ENCODE data around the gene MPRIP. TPM values are rescaled to one million over a fixed set of nuclear protein-coding genes. Genes with fewer than 3 reads are reported as not detected.
"Not testable (repeated sequence)": the region's sequence is repeated elsewhere in the genome, so short reads cannot be mapped to it uniquely, and the experiment has no call there.

The MPRIP gene, protein sequence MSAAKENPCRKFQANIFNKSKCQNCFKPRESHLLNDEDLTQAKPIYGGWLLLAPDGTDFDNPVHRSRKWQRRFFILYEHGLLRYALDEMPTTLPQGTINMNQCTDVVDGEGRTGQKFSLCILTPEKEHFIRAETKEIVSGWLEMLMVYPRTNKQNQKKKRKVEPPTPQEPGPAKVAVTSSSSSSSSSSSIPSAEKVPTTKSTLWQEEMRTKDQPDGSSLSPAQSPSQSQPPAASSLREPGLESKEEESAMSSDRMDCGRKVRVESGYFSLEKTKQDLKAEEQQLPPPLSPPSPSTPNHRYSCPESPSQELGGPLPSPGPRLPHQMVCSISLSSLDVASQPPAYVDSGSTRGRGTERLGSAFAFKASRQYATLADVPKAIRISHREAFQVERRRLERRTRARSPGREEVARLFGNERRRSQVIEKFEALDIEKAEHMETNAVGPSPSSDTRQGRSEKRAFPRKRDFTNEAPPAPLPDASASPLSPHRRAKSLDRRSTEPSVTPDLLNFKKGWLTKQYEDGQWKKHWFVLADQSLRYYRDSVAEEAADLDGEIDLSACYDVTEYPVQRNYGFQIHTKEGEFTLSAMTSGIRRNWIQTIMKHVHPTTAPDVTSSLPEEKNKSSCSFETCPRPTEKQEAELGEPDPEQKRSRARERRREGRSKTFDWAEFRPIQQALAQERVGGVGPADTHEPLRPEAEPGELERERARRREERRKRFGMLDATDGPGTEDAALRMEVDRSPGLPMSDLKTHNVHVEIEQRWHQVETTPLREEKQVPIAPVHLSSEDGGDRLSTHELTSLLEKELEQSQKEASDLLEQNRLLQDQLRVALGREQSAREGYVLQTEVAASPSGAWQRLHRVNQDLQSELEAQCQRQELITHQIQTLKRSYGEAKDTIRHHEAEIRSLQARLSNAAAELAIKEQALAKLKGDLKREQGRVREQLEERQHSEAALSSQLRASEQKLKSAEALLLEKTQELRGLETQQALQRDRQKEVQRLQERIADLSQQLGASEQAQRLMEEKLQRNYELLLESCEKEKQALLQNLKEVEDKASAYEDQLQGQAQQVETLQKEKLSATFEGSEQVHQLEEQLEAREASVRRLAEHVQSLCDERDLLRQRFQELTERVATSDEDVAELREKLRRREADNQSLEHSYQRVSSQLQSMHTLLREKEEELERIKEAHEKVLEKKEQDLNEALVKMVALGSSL (N-terminal part only)
- 66.7 and 103 TPM in 2 replicates for total RNA-seq

- DNase-seq (ENCODE audit: low read depth), result no peak
These were observed at the start of gene MPRIP for GRCh38 chr17:17042384-17042736. TSS of gene MPRIP (plus strand) at chr17:17042457. CDS start at chr17:17042849, 392 bp downstream.

GRCh38 chr17:16994631-16995030 lies 47.6 kb upstream of the MPRIP start:
- no peak for DNase-seq (ENCODE audit: low read depth)

GRCh38 chr17:16995930-16996329 lies 46.3 kb upstream of the MPRIP start:
- DNase-seq (ENCODE audit: low read depth), result no peak

- not testable (repeated sequence) for DNase-seq (ENCODE audit: low read depth)
These were observed 45.5 kb upstream of the MPRIP start for GRCh38 chr17:16996726-16997125.

- DNase-seq (ENCODE audit: low read depth), result no peak
These were observed 44.5 kb upstream of the MPRIP start for GRCh38 chr17:16997514-16998429.

DNA sequence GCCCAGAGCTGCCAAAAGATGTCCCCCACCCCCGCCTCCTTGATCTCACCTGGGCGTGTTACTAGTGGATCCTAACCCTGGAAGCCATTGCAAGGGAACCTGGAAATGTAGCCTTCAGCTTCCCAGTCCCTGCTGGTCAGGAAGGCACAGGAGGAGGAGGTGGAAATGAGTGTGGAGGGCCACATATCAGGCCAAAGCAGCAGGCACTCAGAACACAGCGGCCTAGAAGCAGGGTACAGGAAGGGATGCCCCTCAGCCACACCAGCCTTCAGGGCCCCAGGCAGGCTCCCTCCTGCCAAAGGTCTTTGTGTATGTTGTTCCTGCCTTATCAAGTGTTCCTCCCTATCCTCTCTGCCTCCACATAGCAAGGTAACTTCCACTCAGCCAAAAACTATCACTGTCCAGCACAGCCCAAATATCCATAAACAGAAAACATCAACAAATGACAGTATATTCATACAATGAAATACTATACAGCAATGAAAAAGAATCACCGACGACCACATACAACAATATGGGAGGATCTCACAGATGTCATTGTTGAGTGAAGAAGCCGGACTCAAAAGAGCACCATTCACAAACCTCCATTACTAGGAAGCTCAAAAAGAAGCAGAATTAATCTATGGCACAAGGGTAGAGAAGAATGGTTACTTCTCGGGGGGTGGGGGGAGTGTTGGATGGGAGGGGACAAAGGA lies 42.2 kb upstream of the MPRIP start:
- DNase-seq (ENCODE audit: low read depth), result no peak

GRCh38 chr17:17001076-17001777 lies 41.0 kb upstream of the MPRIP start:
- no peak for DNase-seq (ENCODE audit: low read depth)

- DNase-seq (ENCODE audit: low read depth), result no peak
These were observed 40.3 kb upstream of the MPRIP start for GRCh38 chr17:17001874-17002520.

GRCh38 chr17:17002731-17003715 lies 39.2 kb upstream of the MPRIP start:
- not testable (repeated sequence) for DNase-seq (ENCODE audit: low read depth)

DNA sequence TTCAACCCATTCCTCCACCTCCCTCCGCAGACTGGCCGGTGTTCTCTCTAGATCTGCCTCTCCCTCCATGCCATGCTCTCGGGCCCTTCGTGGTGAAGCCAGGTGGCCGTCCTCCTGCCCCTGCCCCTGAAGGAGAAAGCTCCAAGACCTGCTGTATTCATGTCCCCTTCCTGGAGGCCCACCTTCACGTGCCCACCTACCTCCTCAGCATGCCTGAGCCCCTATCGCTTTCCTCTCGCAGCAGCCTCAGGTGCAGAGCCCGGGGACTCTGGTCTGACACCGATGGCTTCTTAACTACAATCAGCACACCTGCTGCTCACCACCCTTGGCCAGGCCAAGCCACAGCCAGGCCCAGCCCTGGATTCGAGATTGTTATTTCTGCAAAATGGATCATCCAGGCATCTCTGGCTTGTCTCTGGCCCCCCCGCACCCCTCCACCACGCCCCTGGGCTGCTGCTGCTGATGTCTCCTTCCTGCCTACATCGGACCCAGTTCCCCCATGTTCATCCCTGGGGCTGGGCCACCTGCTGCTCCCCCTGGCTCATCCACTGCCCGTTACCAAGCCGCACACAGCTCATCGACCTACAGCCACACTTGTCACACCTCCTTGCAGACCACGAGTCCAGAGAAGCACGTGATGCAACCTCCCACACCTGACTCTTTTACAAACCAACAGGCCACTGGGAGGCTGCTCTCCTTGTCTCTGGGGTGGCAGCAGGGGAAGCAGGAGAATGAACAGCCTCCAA lies 37.8 kb upstream of the MPRIP start:
- DNase-seq (ENCODE audit: low read depth), result no peak

- DNase-seq (ENCODE audit: low read depth), result not testable (repeated sequence)
These were observed 37.2 kb upstream of the MPRIP start for GRCh38 chr17:17004997-17005614.

GRCh38 chr17:17007891-17008290 lies 34.4 kb upstream of the MPRIP start:
- not testable (repeated sequence) for DNase-seq (ENCODE audit: low read depth)

DNA sequence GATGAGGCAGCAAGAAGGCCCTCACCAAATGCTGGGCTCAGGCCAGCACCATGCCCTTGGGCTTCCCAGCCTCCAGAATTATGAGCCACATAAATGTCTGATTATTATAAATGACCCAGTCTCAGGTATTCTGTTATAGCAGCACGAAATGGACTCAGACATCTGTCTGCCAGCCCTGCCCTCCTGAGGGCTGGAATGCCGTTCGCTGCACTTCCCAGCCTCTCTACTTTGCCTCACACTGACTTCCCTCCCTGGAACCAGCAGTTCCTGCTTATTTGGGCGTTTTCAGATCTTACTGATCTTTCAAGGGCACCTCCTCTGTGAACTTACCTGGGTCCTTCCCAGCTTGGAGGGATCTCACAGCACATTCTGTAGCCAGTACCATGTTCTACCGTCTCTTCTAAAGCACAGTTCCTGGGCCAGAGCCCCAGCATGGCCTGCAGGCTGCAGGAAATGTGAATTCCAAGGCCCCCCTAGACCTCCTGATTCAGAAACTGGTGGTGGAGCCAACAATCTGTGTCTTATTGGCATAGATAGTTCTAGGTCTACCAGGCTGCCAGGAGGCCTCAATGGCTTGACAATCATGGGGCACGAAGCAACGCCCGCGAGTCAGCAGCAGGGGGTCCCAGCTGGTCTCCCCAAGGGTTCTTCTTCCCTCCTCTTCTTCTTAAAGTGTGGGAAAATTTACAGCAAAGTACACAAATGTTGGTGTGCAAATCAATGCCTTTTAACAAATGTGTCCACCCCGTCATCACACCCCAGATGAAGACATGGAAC lies 33.4 kb upstream of the MPRIP start:
- not testable (repeated sequence) for DNase-seq (ENCODE audit: low read depth)

GRCh38 chr17:17009972-17010371 lies 32.3 kb upstream of the MPRIP start:
- DNase-seq (ENCODE audit: low read depth), result not testable (repeated sequence)

DNA sequence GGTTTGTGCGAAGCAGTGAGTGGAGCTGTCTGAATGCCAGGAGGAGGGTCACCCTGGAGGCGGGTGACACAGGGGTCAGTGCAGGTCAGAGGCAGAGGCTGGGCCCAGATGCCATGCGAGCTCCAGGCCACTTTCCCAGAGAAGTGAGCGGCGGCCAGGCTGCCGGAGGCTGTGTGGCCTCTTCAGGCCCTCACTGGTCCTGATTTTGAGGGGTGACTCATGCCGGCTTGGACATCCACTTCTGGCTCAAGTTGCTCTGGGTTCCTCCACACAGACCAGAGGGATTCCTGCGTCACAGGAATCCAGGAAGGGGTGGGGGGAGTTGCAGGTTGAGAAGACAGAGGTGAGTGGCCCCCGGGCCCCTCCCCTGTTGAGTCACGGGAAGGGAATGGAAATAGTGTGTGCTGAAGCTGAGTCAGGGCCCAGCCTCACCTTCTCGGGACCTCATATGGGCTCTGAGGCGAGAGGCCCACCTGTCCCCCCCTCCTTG lies 31.7 kb upstream of the MPRIP start:
- DNase-seq (ENCODE audit: low read depth), result not testable (repeated sequence)

Data from renal cortical epithelial cell (primary cell).